Liver (tissue), 9 donors: ENCODE measurements around the gene TMEM82. TPM values are rescaled to one million over a fixed set of nuclear protein-coding genes. Genes with fewer than 3 reads are reported as not detected.

Experiments used
- DNase-seq: peaks from one replicate; pipeline ENCODE4 v3.0.0-alpha.2; 2017; ENCODE audit warnings: low spot score
- H3K27ac ChIP-seq, 2 donors: one replicate each; pipeline ENCODE4 v1.7.0; 2013; ENCODE audit warnings: inconsistent platforms in 2 of 2, low read length in 2 of 2, control low read depth in 1 of 2, low read depth in 1 of 2, mild to moderate bottlenecking in 1 of 2
- H3K27me3 ChIP-seq, 4 donors: one replicate each; pipeline versions ENCODE4 v1.6.1 to v1.7.0; 2013; ENCODE audit warnings: low read length in 3 of 4, inconsistent platforms in 1 of 4, mild to moderate bottlenecking in 1 of 4, moderate library complexity in 1 of 4; ENCODE audit not compliant: control insufficient read depth in 4 of 4, insufficient read depth in 4 of 4
- H3K36me3 ChIP-seq, 4 donors: one replicate each; pipeline versions ENCODE4 v1.6.1 to v1.7.0; 2013; ENCODE audit warnings: low read length in 3 of 4, mild to moderate bottlenecking in 3 of 4, low read depth in 1 of 4, moderate library complexity in 1 of 4; ENCODE audit not compliant: control insufficient read depth in 4 of 4, insufficient read depth in 3 of 4
- H3K4me1 ChIP-seq, 4 donors: one replicate each; pipeline versions ENCODE4 v1.6.1 to v1.7.0; 2013; ENCODE audit warnings: low read length in 3 of 4, mild to moderate bottlenecking in 3 of 4, moderate library complexity in 1 of 4; ENCODE audit not compliant: control insufficient read depth in 4 of 4, insufficient read depth in 4 of 4
- H3K4me3 ChIP-seq, 3 donors: one replicate each; pipeline versions ENCODE4 v1.6.1 to v1.7.0; 2013; ENCODE audit warnings: low read length in 3 of 3, control low read depth in 1 of 3, low read depth in 1 of 3, mild to moderate bottlenecking in 1 of 3
- H3K9ac ChIP-seq, 2 donors: one replicate each; pipeline ENCODE4 v1.7.0; 2013; ENCODE audit warnings: low read length in 2 of 2, mild to moderate bottlenecking in 2 of 2, moderate library complexity in 2 of 2, control low read depth in 1 of 2, low read depth in 1 of 2
- H3K9me3 ChIP-seq, 4 donors: one replicate each; pipeline versions ENCODE4 v1.6.1 to v1.7.0; 2013; ENCODE audit warnings: low read length in 3 of 4; ENCODE audit not compliant: control insufficient read depth in 4 of 4
- ATF3 ChIP-seq: IDR thresholded peaks from 2 replicates; pipeline ENCODE4 v1.6.1; 2016; ENCODE audit warnings: antibody characterized with exemption
- CTCF ChIP-seq: fragments of 150-350 bp; IDR thresholded peaks from 2 replicates; pipeline ENCODE4 v1.5.1; 2017; ENCODE audit warnings: improper control_type of control experiment, low read depth, low read length; ENCODE audit not compliant: missing input control
- EGR1 ChIP-seq, 2 donors: IDR thresholded peaks; 2 replicates each; pipeline ENCODE4 v1.6.1; 2016 to 2018; ENCODE audit warnings: antibody characterized with exemption in 2 of 2, low read depth in 2 of 2
- FOXA1 ChIP-seq: IDR thresholded peaks from 2 replicates; pipeline ENCODE4 v1.6.1; 2016; ENCODE audit warnings: antibody characterized with exemption
- FOXA2 ChIP-seq: IDR thresholded peaks from 2 replicates; pipeline ENCODE4 v1.6.1; 2016; ENCODE audit warnings: antibody characterized with exemption
- GABPA ChIP-seq, 2 donors: IDR thresholded peaks in 1 of 2; conservative IDR thresholded peaks in 1 of 2; 2 replicates each; pipeline ENCODE4 v1.6.1; 2016; ENCODE audit warnings: antibody characterized with exemption in 2 of 2, mild to moderate bottlenecking in 1 of 2, moderate library complexity in 1 of 2
- HNF4A ChIP-seq, 2 donors: conservative IDR thresholded peaks; 2 replicates each; pipeline ENCODE4 v1.6.1; 2016; ENCODE audit warnings: antibody characterized with exemption in 2 of 2, mild to moderate bottlenecking in 2 of 2
- HNF4G ChIP-seq: IDR thresholded peaks from 2 replicates; pipeline ENCODE4 v1.6.1; 2016; ENCODE audit warnings: antibody characterized with exemption
- JUND ChIP-seq, 2 donors: IDR thresholded peaks; 2 replicates each; pipeline ENCODE4 v1.6.1; 2016; ENCODE audit warnings: antibody characterized with exemption in 2 of 2
- MAX ChIP-seq: IDR thresholded peaks from 2 replicates; pipeline ENCODE4 v1.6.1; 2016; ENCODE audit warnings: antibody characterized with exemption
- NR2F2 ChIP-seq: IDR thresholded peaks from 2 replicates; pipeline ENCODE4 v1.6.1; 2016; ENCODE audit warnings: antibody characterized with exemption
- RAD21 ChIP-seq, 2 donors: IDR thresholded peaks; 2 replicates each; pipeline ENCODE4 v1.6.1; 2016; ENCODE audit warnings: antibody characterized with exemption in 2 of 2, mild to moderate bottlenecking in 2 of 2
- REST ChIP-seq: IDR thresholded peaks from 2 replicates; pipeline ENCODE4 v1.6.1; 2016; ENCODE audit warnings: antibody characterized with exemption, mild to moderate bottlenecking
- SP1 ChIP-seq: IDR thresholded peaks from 2 replicates; pipeline ENCODE4 v1.6.1; 2018; ENCODE audit warnings: antibody characterized with exemption, mild to moderate bottlenecking
- TAF1 ChIP-seq: conservative IDR thresholded peaks from 2 replicates; pipeline ENCODE4 v1.6.1; 2016; ENCODE audit warnings: antibody characterized with exemption, mild to moderate bottlenecking
- YY1 ChIP-seq: IDR thresholded peaks from 2 replicates; pipeline ENCODE4 v1.6.1; 2016; ENCODE audit warnings: antibody characterized with exemption, mild to moderate bottlenecking
- ZBTB33 ChIP-seq: IDR thresholded peaks from 2 replicates; pipeline ENCODE4 v1.6.1; 2016; ENCODE audit warnings: antibody characterized with exemption
- WGBS: extraction: QIAGEN DNeasy Blood & Tissue Kit; methylation state at CpG from one replicate; pipeline ENCODE4 v1.1.7; 2013; 5-methylcytosine and 5-hydroxymethylcytosine counted together
- polyA plus RNA-seq, 2 donors: library from polyadenylated mRNA; stranded (reverse) in 1 of 2; unstranded in 1 of 2; fragments of 200-250 nt in 1 of 2; fragments of >200 nt in 1 of 2; fragmentation: Nextera tagmentation in 1 of 2; extraction: Ambion mirVana in 1 of 2; gene quantifications; one replicate each; pipeline versions ENCODE4 v1.2.1 to v1.2.3, GENCODE V29; 2013 to 2015
- total RNA-seq, 2 donors: library from RNA; depleted of rRNA; stranded (reverse); fragments of >200 nt; gene quantifications; one replicate each; pipeline ENCODE4 v1.2.3, GENCODE V29; 2014
- donor health status: healthy.
- donor health status: healthy.
- donor health status: healthy.
- donor health status: healthy.
- donor health status: healthy.

Gene TMEM82
- total and polyA plus RNA-seq, 4 donors, result 5.6 to 26.3 (median 13.4) TPM

- 95% methylated on average over 10 of the region's 10 CpGs for WGBS
- Histone ChIP-seq H3K9me3 (no peaks in the 10 kb centered on the region), H3K4me1 (peaks cover 0 to 5% (median 2%) of the 10 kb centered on the region in 4 donors), H3K27ac (no peak overlapping the region), H3K4me3 (no peak overlapping the region), H3K36me3 (no peaks in the 10 kb centered on the region), H3K27me3 (no peaks in the 10 kb centered on the region), H3K9ac (no peak overlapping the region)
- no peak for DNase-seq
- TF ChIP-seq HNF4A (conservative IDR thresholded peaks at IDR 0.05) (no peak), RAD21 (IDR thresholded peaks at IDR 0.05) (no peak), EGR1 (IDR thresholded peaks at IDR 0.05; ENCODE audit: low read depth in 2 of 2) (no peak), FOXA2 (no peak), REST (no peak)
Observed at GRCh38 chr1:15751717-15752116, 9.4 kb downstream of the TMEM82 start.

GRCh38 chr1:15753776-15754175 is 11.5 kb downstream of the TMEM82 start:
- TF ChIP-seq ZBTB33 (no peak), FOXA1 (no peak), NR2F2 (no peak), GABPA (IDR thresholded peaks at IDR 0.05 in 1 of 2, conservative IDR thresholded peaks at IDR 0.05 in 1 of 2) (no peak), CTCF (no peak), ATF3 (no peak), TAF1 (no peak), HNF4A (conservative IDR thresholded peaks at IDR 0.05) (no peak), RAD21 (IDR thresholded peaks at IDR 0.05) (no peak), YY1 (no peak), SP1 (no peak), FOXA2 (no peak), JUND (IDR thresholded peaks at IDR 0.05) (no peak), HNF4G (no peak), MAX (no peak), EGR1 (IDR thresholded peaks at IDR 0.05; ENCODE audit: low read depth in 2 of 2) (no peak)
- 92% methylated on average over 10 of the region's 10 CpGs for WGBS
- Histone ChIP-seq H3K9me3 (no peaks in the 10 kb centered on the region), H3K9ac (no peak overlapping the region), H3K36me3 (no peaks in the 10 kb centered on the region), H3K4me3 (no peak overlapping the region), H3K27me3 (no peaks in the 10 kb centered on the region), H3K27ac (no peak overlapping the region), H3K4me1 (peaks cover 0 to 3% (median under 1%) of the 10 kb centered on the region in 4 donors)
- DNase-seq, result no peak
